ENCODE data around the gene SFT2D3. TPM values are rescaled to one million over a fixed set of nuclear protein-coding genes. Genes with fewer than 3 reads are reported as not detected.

SFT2D3 gene
- total and polyA plus RNA-seq, 9 of the 15 experiments (the other 6 are each of a cell fraction or from before 2014, with no cell fraction given): 7.5 to 9.9 (median 8.9) TPM; not detected in 2

DNA sequence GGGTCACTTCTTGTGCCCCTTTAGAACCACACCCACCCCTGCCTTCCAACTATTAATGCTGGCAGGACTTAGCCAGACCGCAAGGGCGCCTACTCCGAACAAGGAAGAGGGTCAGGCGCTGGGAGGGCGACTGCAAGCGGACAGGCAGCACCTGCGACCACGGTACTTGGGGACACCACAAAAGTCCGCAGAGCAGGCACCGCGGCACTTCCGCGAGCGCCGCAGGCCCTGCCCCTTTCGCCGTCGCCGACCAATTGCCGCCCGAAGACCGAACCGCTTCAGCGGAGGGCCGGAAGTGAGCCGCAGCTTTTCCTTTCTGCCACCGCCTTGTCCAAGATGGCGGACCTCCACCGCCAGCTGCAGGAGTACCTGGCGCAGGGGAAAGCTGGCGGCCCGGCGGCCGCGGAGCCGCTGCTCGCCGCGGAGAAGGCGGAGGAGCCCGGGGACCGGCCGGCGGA lies at the start of gene SFT2D3 (continued):
- TF ChIP-seq, protein P1, sequence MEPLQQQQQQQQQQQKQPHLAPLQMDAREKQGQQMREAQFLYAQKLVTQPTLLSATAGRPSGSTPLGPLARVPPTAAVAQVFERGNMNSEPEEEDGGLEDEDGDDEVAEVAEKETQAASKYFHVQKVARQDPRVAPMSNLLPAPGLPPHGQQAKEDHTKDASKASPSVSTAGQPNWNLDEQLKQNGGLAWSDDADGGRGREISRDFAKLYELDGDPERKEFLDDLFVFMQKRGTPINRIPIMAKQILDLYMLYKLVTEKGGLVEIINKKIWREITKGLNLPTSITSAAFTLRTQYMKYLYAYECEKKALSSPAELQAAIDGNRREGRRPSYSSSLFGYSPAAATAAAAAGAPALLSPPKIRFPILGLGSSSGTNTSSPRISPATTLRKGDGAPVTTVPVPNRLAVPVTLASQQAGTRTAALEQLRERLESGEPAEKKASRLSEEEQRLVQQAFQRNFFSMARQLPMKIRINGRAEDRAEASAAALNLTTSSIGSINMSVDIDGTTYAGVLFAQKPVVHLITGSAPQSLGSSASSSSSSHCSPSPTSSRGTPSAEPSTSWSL (CRISPR knock-in tag; IDR thresholded peaks at IDR 0.05; ENCODE audit: borderline replicate concordance): no peak
- TF ChIP-seq ETV5 (CRISPR knock-in tag; IDR thresholded peaks at IDR 0.05; ENCODE audit: low read depth) (peak; percentile 81; the same call in 1 of the 2 replicates), TBP (optimal IDR thresholded peaks at IDR 0.05; ENCODE audit: low read depth, low read length) (peak; percentile 96), ZNF263 (CRISPR knock-in tag; IDR thresholded peaks at IDR 0.05; ENCODE audit: borderline replicate concordance) (no peak), RFX1 (IDR thresholded peaks at IDR 0.05) (no peak), KLF1 (tag; IDR thresholded peaks at IDR 0.05) (peak; percentile 20; the same call in 1 of the 2 replicates), HDAC2 (IDR thresholded peaks at IDR 0.05) (no peak)
- TF ChIP-seq, protein P2, sequence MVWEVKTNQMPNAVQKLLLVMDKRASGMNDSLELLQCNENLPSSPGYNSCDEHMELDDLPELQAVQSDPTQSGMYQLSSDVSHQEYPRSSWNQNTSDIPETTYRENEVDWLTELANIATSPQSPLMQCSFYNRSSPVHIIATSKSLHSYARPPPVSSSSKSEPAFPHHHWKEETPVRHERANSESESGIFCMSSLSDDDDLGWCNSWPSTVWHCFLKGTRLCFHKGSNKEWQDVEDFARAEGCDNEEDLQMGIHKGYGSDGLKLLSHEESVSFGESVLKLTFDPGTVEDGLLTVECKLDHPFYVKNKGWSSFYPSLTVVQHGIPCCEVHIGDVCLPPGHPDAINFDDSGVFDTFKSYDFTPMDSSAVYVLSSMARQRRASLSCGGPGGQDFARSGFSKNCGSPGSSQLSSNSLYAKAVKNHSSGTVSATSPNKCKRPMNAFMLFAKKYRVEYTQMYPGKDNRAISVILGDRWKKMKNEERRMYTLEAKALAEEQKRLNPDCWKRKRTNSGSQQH (CRISPR knock-in tag; IDR thresholded peaks at IDR 0.05): no peak
- TF ChIP-seq, protein P3, sequence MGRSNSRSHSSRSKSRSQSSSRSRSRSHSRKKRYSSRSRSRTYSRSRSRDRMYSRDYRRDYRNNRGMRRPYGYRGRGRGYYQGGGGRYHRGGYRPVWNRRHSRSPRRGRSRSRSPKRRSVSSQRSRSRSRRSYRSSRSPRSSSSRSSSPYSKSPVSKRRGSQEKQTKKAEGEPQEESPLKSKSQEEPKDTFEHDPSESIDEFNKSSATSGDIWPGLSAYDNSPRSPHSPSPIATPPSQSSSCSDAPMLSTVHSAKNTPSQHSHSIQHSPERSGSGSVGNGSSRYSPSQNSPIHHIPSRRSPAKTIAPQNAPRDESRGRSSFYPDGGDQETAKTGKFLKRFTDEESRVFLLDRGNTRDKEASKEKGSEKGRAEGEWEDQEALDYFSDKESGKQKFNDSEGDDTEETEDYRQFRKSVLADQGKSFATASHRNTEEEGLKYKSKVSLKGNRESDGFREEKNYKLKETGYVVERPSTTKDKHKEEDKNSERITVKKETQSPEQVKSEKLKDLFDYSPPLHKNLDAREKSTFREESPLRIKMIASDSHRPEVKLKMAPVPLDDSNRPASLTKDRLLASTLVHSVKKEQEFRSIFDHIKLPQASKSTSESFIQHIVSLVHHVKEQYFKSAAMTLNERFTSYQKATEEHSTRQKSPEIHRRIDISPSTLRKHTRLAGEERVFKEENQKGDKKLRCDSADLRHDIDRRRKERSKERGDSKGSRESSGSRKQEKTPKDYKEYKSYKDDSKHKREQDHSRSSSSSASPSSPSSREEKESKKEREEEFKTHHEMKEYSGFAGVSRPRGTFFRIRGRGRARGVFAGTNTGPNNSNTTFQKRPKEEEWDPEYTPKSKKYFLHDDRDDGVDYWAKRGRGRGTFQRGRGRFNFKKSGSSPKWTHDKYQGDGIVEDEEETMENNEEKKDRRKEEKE (IDR thresholded peaks at IDR 0.05; ENCODE audit: borderline replicate concordance in 1 of 2, control insufficient read depth in 1 of 2, low read depth in 2 of 2, low read length in 1 of 2): no peak
- TF ChIP-seq, protein P4, sequence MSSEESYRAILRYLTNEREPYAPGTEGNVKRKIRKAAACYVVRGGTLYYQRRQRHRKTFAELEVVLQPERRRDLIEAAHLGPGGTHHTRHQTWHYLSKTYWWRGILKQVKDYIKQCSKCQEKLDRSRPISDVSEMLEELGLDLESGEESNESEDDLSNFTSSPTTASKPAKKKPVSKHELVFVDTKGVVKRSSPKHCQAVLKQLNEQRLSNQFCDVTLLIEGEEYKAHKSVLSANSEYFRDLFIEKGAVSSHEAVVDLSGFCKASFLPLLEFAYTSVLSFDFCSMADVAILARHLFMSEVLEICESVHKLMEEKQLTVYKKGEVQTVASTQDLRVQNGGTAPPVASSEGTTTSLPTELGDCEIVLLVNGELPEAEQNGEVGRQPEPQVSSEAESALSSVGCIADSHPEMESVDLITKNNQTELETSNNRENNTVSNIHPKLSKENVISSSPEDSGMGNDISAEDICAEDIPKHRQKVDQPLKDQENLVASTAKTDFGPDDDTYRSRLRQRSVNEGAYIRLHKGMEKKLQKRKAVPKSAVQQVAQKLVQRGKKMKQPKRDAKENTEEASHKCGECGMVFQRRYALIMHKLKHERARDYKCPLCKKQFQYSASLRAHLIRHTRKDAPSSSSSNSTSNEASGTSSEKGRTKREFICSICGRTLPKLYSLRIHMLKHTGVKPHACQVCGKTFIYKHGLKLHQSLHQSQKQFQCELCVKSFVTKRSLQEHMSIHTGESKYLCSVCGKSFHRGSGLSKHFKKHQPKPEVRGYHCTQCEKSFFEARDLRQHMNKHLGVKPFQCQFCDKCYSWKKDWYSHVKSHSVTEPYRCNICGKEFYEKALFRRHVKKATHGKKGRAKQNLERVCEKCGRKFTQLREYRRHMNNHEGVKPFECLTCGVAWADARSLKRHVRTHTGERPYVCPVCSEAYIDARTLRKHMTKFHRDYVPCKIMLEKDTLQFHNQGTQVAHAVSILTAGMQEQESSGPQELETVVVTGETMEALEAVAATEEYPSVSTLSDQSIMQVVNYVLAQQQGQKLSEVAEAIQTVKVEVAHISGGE (CRISPR knock-in tag; IDR thresholded peaks at IDR 0.05): peak in 2 of 3 experiments; percentile 25 to 87; a peak in 4 of 6 replicates
- TF ChIP-seq, protein P5, sequence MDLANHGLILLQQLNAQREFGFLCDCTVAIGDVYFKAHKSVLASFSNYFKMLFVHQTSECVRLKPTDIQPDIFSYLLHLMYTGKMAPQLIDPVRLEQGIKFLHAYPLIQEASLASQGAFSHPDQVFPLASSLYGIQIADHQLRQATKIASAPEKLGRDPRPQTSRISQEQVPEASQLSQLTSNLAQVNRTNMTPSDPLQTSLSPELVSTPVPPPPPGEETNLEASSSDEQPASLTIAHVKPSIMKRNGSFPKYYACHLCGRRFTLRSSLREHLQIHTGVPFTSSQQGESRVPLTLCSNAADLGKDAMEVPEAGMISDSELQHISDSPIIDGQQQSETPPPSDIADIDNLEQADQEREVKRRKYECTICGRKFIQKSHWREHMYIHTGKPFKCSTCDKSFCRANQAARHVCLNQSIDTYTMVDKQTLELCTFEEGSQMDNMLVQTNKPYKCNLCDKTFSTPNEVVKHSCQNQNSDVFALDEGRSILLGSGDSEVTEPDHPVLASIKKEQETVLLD (IDR thresholded peaks at IDR 0.05): no peak
- TF ChIP-seq, protein P6, sequence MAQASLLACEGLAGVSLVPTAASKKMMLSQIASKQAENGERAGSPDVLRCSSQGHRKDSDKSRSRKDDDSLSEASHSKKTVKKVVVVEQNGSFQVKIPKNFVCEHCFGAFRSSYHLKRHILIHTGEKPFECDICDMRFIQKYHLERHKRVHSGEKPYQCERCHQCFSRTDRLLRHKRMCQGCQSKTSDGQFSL (CRISPR knock-in tag; IDR thresholded peaks at IDR 0.05): no peak
- TF ChIP-seq, protein P6 (tag; IDR thresholded peaks at IDR 0.05): no peak

Data from K562 (cell line).